HG02678 (cell line): Measurements from ENCODE around the gene C16orf74.
A peak's percentile ranks its signal among the peaks of the same experiment; 100 is the strongest.

Source experiments
- ATAC-seq: cut with Tn5 transposase; IDR thresholded peaks from one replicate; pipeline ENCODE4 v1.9.1; 2021; ENCODE audit warnings: mild to moderate bottlenecking, moderate library complexity; ENCODE audit not compliant: unreplicated experiment

Gene C16orf74

DNA sequence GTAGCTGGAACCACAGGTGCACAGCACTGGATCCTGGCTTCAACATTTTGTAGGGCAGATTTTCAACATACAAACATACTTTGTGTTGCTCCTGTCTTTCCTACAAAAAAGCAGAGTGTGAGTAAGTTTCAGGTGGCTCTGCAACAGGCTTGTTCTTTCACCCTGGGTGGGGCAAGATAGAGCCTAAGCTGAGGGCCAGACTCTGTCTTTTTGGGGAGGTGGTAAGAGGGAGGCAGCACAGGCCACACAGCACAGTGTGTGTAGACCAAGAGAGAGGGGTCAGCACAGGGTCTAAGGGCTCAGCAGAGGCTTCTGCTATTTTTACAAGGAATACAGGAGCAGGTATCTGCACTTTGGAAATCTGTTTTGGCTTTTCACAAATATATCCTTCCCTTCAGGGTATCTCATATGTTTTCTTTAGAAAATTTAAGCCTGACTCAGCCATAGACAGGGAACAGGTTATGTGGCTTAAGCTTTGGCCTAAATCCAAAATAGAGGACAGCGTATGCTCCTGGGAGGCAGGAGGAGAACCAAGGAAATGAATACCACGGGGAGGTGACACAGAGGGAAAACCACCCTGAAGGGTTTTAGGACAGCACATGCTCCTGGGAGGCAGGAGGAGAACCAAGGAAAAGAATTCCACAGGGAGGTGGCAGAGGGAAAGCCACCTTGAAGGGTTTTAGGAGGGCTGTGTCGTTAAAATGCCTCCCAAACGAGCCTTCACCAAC is 26.9 kb upstream of the C16orf74 start:
- no peak for ATAC-seq

DNA sequence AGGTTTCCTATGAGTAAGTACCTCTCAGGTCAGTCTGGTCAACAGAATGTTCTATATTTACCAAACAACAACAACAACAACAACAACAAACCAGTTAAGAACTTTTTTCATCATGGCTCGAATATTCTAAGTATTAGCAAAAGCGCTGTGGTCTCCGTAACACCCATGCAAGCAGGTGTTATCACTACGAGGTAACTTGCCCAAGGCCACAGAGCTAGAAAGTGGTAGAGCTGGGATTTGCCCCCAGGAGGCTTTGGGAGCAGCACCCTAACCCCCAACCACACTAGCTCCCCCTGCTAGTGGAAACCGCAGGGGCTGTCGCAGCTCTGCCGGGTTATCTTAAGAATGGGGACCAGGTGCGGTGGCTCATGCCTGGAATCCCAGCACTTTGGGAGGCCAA is 23.9 kb upstream of the C16orf74 start:
- ATAC-seq, result no peak

DNA sequence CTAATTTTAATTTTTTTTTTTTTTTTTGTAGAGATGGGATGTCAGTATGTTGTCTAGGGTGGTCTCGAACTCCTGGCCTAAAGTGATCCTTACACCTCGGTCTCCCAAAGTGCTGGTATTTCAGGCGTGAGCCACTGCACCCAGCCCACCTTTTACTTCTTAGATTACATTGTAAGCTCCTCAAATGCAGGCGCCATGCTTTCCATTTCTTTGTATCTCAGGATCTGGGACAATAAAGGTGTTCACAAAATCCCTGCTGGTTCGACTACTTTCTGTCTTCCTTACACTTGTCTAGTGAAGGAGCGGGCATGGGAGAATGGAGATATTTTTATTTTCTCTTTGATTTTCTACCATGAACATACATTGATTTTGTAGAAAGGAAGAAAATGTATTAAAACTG is 23.2 kb upstream of the C16orf74 start:
- no peak for ATAC-seq

DNA sequence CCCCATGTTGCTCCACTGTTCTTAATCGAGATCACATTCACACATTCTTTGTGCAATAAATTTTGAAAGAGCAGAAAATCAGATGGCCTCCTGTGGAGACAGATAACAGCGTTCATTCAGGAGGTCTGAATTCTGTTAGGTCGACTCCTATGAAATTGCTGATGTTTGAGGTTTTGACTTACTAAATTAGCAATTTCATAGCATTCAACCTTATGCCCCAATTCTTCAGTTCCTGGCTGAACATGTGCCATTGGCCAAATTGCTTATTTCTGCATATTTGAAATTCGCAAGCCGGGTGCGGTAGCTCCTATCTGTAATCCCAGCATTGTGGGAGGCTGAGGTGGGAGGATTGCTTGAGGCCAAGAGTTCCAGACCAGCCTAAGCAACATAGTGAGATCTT is 22.1 kb upstream of the C16orf74 start:
- ATAC-seq, result no peak

DNA sequence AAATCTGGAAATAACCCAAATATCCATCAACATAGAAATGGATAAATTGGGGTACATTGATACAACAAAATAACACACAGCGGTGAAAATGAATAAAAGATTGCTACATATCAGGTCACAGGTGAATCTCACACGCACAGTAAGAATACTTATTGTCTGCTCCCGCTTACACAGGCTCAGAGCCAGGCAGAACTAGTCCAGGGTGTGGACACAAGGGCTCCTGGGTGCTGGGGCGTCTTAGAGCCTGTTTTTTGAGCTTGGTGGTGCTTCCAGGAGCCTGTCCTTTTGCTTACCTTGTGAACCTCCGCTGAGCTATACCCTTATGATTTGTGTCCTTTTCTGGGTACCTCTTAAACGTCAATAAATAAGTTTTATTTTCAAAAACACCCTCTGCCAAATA is 19.8 kb upstream of the C16orf74 start:
- ATAC-seq, result no peak

DNA sequence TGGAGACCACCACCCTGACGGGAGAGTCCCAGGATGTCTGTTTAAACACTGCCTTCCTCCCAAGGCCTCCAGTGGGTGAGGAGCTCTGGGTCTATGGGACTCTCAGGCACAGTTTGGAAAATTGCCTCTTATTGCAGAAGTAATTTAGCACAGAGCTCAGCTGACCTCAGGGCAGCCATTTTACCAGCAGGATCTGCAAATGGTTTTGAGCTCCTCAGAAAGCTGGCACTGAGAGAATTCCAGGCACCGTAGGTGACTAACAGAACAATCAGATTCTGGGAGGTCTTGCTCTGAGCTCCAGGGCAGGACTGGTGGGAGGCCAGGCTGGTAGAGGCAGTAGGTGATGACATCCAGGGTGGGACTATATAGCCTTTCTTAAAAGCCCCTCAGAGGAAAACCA is 17.3 kb upstream of the C16orf74 start:
- ATAC-seq, result no peak

DNA sequence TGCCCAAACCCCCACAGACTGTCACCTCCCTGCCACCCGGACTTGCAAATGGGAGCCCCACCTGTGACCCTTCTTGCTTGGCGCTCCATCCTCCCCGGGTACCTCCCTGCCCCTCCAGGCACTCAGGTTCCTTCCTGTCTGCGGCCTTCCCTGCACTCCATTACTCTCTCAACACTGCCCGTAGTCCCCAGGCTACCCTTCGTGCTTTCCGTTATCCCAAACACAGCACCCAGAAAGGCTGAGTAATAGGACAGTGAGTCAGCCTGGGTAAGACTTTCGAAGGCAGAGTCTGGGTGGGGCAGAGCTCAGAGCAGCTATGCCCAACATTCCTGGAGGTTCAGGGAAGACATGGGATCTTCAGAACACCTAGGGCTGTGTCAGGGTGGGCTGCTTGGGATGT is 16.6 kb upstream of the C16orf74 start:
- ATAC-seq, result no peak

DNA sequence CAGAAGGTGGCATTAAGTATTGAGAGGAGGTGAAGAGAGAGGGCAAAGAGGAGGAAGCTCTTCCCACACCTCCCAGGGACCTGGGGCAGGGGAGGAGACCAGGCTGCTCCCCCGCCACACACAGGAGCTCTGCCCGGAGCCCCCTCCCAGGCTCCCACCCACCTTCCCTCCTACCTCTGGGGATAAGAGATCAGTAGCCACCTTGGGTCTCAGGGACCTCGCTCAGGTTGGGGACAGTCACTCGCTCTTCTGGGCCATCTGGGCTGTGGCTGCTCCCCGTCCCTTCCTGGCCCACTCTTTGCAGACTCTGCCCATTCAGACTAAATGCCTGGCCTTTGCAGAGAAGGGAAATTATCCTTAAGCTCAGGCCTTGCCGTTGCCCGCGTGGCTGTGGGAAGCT is 14.9 kb upstream of the C16orf74 start:
- ATAC-seq, result no peak

DNA sequence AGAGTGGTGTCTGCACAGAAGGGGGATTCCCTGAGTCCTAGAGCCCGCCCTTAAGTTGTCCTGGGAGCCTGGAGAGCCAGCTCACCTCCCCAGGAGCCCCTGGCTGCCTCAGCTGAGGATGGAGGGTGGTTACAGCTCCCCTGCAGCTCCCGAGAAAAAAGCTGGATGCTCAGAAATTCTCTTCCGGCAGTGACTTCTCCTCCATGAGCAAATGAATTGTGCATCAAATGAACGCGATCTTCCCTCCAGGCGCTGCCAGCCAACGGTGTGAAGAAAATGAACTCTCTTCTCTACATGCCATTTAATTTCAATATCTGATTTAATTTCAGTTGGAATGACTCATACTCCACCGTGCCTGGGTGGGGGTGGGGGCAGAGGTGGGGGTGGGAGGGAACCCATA is 14.3 kb upstream of the C16orf74 start:
- ATAC-seq, result no peak

DNA sequence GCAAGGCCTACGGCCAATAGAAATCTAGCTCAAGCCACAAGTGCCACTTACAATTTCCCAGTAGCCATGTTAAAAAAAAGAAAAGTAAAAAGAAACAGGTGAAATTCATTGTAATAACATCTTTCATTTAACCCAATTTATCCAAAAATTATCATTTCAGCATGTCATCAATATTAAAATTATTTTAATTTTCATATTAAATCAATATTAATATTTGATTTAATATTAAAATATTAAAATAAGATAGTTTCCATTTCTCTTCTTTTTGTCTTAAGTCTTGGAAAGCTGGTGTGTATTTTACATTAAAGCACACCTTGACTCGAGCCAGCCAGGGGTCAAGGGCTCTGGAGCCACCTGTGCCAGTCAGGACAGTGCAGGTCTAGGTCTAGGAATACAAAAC is 12.7 kb upstream of the C16orf74 start:
- no peak for ATAC-seq

DNA sequence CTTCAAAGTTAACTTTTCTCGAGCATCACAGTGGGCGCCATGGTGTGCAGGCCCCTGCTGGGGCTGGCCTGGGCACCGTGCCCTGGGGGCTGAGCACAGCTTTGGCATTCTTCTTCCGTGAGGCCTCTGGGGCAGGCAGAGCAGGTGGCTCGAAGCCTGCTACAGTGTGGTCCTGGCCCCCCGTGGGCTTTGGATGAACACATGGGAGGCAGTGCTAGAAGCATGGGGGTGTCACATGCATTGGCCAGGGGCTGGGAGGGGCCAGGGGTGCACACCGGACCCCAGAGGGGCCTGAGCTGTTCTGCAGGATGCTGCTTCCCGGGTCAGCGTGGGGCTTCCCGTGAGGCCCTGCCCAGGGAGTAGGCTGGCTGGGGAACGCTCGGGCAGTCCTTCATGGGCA is 12.1 kb upstream of the C16orf74 start:
- no peak for ATAC-seq

DNA sequence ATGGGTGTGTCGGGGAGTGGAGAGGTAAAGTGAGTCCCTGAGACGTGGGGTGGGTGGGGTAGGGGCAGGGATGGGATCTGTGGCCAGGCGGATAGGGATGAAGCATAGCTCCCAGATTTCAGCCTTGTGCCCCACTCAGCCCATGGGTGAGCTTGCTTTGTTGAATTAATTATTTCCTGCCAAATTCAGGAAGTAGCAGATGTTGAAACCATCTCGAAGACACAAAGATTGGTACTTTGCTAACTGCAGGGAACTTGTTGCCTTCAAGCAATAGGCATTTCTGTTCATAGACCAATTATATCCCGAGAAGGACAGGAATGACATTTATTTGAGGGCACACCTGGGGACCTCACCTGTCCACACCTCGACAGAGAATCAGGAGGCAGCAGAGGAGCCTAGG is 11.0 kb upstream of the C16orf74 start:
- ATAC-seq, result no peak

DNA sequence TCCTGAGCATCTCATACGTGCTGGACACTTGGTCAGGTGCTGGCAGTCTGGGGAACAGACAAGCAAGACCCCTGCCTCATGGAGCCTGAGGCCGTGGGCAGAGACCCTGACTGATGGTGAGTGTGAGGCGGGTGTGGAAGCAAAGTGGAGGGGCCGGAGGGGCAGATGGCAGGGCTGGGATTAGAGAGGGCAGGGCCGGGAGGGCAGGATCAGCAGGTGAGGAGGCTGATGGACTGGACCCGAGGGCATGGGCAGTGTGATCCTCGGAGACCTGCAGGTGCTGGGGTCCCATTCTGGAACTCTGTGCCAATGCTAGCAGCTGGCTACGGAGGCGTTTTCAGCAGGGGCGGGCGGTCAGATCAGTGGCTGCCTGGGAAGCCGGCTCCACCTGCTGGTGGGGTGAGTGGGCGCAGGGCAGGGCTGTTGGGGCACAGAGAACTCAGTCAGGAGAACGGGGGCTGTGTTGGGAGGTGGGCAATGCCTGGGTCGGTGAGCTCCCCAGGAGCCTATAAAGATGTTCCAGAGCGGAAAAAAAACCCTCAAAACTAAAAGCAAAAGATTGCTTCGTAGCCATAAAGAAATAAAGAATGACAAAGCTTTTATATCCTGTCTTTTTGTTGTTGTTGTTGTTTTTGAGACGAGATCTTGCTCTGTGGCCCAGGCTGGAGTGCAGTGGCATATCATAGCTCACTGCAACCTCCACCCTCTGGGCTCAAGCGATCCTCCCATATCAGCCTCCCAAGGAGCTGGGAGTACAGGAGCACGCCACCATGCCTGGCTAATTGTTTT is 8.9 kb upstream of the C16orf74 start:
- no peak for ATAC-seq

DNA sequence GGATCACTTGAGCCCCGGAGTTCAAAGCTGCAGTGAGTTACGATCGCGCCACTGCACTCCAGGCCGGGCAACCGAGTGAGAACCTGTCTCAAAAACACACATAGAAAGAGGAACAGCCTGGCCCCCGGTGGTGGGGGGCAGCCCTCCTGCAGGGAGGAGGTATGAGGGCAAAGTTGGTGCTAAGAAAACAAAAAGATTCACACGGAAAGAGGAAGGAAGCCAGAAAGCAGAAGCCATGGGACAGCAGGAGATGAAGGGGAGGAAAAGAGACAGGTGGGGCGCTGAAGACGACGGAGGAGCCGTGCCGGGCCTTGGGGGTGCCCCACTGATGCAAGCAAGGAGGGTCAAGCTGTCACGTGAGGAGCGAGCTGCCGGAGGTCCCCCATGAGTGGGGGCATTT is 8.2 kb upstream of the C16orf74 start:
- no peak for ATAC-seq

DNA sequence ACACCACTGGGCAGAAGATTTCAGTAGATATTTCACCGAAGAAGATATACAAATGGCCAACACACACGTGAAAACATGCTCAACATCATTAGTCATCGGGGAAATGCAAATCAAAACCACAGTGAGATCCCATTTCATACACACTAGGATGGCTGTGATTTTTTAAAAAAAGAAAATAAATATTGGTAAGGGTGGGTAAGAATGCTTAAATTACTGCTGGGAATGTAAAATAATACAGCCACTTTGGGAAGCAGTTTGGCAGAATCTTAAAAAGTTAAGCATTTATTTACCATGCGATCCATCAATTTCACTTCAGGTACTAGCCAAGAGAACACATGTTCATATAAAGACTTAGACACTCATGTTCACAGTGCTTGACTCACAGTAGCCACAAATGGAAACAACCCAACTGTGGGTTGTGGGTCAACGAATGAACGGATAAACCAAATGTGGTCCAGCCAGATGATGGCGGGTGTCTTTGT is 6.5 kb upstream of the C16orf74 start:
- no peak for ATAC-seq

DNA sequence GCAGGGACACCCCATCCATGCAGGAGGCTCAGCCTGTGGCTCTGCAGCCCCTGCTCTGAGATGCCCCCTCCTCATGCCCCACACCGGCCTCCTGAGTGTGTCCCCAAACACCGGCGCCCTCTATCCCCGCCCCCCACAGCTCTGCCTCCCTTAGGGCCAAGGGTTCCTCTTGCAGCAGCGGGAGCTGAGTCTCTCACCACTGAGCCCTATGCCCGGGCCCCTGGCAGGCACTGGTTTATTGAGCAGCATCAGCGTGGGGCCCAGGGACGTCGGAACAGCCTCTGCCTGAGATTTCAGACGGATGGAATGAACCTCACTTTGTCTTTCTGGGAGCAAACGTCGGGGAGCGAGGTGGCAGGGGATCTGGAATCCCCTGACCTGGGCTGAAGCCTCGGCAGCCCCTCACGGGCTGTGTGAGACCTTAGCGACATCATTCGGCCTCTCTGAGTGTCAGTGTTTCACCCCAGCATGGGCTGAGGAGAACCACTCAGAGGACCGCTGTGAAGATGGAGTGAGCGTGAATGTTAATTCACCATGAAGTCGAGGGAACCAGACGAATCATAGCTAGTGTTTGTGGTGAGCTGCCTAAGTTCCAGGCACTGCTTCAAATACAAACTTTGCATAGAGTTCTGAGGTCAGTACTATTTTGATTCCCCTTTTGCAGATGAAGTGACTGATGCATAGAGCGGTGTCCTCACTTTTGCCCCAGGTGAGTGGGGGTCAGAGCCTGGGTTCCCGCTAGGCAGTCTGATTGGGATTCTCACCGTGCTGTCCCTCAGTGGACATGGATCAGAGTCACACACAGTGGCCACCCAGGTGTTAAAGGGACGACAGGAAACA is 5.3 kb upstream of the C16orf74 start:
- peak; percentile 50 for ATAC-seq

DNA sequence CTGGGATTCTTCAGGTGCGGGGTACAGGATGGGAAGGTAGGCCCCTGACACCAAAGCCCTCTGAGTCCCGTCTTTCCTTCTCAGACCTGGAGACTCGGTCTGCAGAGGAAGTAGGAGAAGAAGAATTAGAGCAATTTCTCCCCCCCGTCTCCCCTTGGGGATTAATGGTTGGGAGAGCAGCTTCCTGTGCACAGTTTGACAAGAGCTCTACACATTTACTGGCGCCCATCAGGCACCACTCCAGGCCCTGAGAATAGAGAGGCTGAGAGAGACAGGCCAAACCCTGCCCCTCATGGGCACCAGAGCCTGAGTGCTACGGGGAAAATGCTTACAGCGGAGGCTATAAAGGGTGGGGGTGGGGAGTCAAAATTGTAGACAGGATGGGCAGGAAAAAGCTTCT is 3.5 kb upstream of the C16orf74 start:
- no peak for ATAC-seq

DNA sequence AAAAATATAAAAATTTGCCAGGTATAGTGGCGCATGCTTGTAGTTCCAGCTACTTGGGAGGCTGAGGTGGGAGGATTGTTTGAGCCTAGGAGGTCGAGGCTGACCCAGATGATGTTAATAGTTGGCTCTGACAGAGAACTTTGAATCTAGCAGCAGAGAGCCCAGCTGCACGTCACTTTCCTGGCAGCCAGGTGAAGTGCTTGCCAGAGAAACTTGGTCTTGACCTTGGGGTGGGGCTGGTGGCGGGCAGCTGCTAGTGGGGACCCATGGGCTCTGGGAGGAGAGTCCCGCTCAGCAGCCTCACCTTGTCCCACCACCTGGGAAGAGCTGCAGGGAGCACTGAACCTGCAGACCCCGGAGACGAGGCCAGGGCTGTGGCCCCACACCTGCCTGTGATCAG is 3.1 kb upstream of the C16orf74 start:
- no peak for ATAC-seq

DNA sequence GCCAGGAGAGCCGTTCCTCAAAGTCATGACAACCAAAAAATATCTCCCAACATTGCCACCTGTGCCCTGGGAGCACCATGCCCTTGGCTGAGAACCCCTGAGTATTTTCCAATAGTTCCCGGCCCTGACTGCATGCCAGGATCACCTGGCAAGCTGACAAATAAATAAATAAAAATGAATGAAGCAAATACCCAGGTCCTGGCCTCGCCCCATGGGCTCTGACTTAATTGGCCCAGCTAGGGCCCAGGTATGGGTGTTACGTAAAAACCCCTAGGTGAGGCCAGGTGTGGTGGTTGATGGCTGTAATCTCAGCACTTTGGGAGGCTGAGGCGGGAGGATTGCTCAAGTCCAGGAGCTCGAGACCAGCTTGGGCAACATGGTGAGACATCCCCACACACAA is 2.7 kb upstream of the C16orf74 start:
- no peak for ATAC-seq

DNA sequence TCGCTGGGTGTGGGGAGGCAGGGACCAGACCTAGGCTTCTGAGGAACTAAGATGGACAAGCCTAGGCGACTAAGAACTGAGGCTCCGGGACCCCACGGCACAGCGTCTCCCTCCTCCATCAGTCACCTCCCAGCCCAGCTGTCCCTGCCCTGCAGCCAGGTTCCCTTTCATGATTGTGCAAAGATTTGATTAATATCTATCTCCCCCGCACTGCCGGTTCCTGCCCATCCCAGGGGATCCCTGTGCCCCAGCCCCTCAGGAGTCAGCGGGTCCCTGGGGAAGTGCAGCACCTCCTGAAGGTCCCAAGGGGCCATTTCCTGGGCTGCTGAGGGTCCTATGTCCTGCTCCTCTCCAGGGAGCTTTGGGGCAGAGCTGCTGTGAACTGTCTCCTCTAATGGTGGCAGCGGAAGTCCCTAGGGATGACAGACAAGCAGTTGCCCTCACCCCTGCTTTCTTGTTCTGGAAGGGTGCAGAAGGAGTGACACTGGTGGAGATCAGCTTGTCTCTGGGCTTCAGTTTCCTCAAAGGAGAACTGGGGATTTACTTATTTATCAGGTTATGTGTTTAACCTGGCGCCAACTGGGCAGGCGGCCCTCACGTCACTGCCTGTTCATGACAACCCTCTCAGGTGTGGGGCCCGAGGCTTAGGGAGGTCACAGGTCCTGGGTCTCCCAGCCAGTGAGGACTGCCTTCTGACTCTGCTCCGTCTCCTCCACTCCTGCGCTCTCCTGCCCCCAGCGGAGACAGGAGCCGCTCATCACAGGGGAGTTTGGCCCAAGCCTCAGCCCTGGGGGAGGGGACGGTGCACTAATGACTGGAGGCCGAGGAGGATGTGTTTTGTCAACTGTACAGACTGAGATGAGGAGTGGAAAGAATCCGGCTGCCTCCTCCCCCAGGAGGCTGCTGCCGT is 1.9 kb upstream of the C16orf74 start:
- no peak for ATAC-seq
